ENCODE results near the gene MBNL1.

MBNL1 gene

GRCh38 chr3:152388631-152389030, 119.9 kb downstream of the MBNL1 start:
- no peak overlapping the region for H2AFZ ChIP-seq (ENCODE audit: low read length)
- H3K18ac ChIP-seq (ENCODE audit: low read length) = no peak overlapping the region
- no CpG with 5 or more reads among the region's 1 CpG for WGBS, 2 donors (ENCODE audit: extremely low coverage in 2 of 2, insufficient read length in 2 of 2, insufficient replicate concordance in 1 of 2)
- no peaks in the 10 kb centered on the region for H3K27me3 ChIP-seq (ENCODE audit: control insufficient read depth in 3 of 3, insufficient read depth in 3 of 3, low read depth in 1 of 3, low read length in 3 of 3)
- H2AK5ac ChIP-seq (ENCODE audit: low read depth, low read length) = no peak overlapping the region
- no peak overlapping the region for H3K4me3 ChIP-seq (ENCODE audit: low read length in 2 of 2)
- H3K4me2 ChIP-seq (ENCODE audit: insufficient read depth, low read length, poor library complexity, severe bottlenecking) = no peak overlapping the region
- H4K8ac ChIP-seq (ENCODE audit: low read depth, low read length) = no peak overlapping the region
- no peaks in the 10 kb centered on the region for H3K79me1 ChIP-seq (ENCODE audit: low read depth, low read length)
- H3K27ac ChIP-seq (replicated peaks; ENCODE audit: low read length) = no peak overlapping the region
- no peak overlapping the region for H3K23ac ChIP-seq (ENCODE audit: low read depth, low read length, poor library complexity)
- no peak overlapping the region for H2BK12ac ChIP-seq (ENCODE audit: low read length)
- no peak overlapping the region for H2BK5ac ChIP-seq (ENCODE audit: low read length)
- no peak overlapping the region for H2BK15ac ChIP-seq (ENCODE audit: low read length)
- no peak for DNase-seq (ENCODE audit: low spot score)
- peaks cover 0 to 6% of the 10 kb centered on the region in 2 donors for H3K4me1 ChIP-seq (ENCODE audit: control insufficient read depth in 2 of 2, insufficient read depth in 1 of 2, low read depth in 1 of 2, low read length in 2 of 2)
- H3K9ac ChIP-seq (ENCODE audit: low read depth, low read length, poor library complexity) = no peak overlapping the region
- no peak overlapping the region for H3K4ac ChIP-seq (ENCODE audit: low read length)
- no peak overlapping the region for H2BK120ac ChIP-seq (ENCODE audit: low read depth, low read length)
- no peak overlapping the region for H4K91ac ChIP-seq (ENCODE audit: low read depth, low read length, poor library complexity)
- H3K9me3 ChIP-seq (replicated peaks in 1 of 2; ENCODE audit: control insufficient read depth in 2 of 2, insufficient read depth in 1 of 2, low read depth in 1 of 2, low read length in 2 of 2) = no peaks in the 10 kb centered on the region
- H3K14ac ChIP-seq (ENCODE audit: low read length) = no peak overlapping the region
- no peaks in the 10 kb centered on the region for H3K36me3 ChIP-seq (replicated peaks in 1 of 2; ENCODE audit: control insufficient read depth in 2 of 2, insufficient read depth in 2 of 2, low read length in 2 of 2)

- DNase-seq (ENCODE audit: low spot score) = no peak
- no peaks in the 10 kb centered on the region for H3K36me3 ChIP-seq (replicated peaks in 1 of 2; ENCODE audit: control insufficient read depth in 2 of 2, insufficient read depth in 2 of 2, low read length in 2 of 2)
- H3K18ac ChIP-seq (ENCODE audit: low read length) = no peak overlapping the region
- no peak overlapping the region for H2BK15ac ChIP-seq (ENCODE audit: low read length)
- WGBS, 2 donors (ENCODE audit: extremely low coverage in 2 of 2, insufficient read length in 2 of 2, insufficient replicate concordance in 1 of 2) = no CpG with 5 or more reads among the region's 6 CpGs
- no peak overlapping the region for H4K8ac ChIP-seq (ENCODE audit: low read depth, low read length)
- H2BK12ac ChIP-seq (ENCODE audit: low read length) = no peak overlapping the region
- H3K4ac ChIP-seq (ENCODE audit: low read length) = no peak overlapping the region
- H2BK5ac ChIP-seq (ENCODE audit: low read length) = no peak overlapping the region
- H3K23ac ChIP-seq (ENCODE audit: low read depth, low read length, poor library complexity) = no peak overlapping the region
- H3K9ac ChIP-seq (ENCODE audit: low read depth, low read length, poor library complexity) = no peak overlapping the region
- no peak overlapping the region for H3K14ac ChIP-seq (ENCODE audit: low read length)
- H3K27me3 ChIP-seq (ENCODE audit: control insufficient read depth in 3 of 3, insufficient read depth in 3 of 3, low read depth in 1 of 3, low read length in 3 of 3) = no peaks in the 10 kb centered on the region
- H2BK120ac ChIP-seq (ENCODE audit: low read depth, low read length) = no peak overlapping the region
- no peak overlapping the region for H4K91ac ChIP-seq (ENCODE audit: low read depth, low read length, poor library complexity)
- no peak overlapping the region for H3K4me2 ChIP-seq (ENCODE audit: insufficient read depth, low read length, poor library complexity, severe bottlenecking)
- H3K9me3 ChIP-seq (replicated peaks in 1 of 2; ENCODE audit: control insufficient read depth in 2 of 2, insufficient read depth in 1 of 2, low read depth in 1 of 2, low read length in 2 of 2) = no peaks in the 10 kb centered on the region
- H3K27ac ChIP-seq (replicated peaks; ENCODE audit: low read length) = no peak overlapping the region
- no peak overlapping the region for H2AK5ac ChIP-seq (ENCODE audit: low read depth, low read length)
- no peak overlapping the region for H3K4me3 ChIP-seq (ENCODE audit: low read length in 2 of 2)
- H2AFZ ChIP-seq (ENCODE audit: low read length) = no peak overlapping the region
- H3K4me1 ChIP-seq (ENCODE audit: control insufficient read depth in 2 of 2, insufficient read depth in 1 of 2, low read depth in 1 of 2, low read length in 2 of 2) = peaks cover 0 to 6% of the 10 kb centered on the region in 2 donors
- H3K79me1 ChIP-seq (ENCODE audit: low read depth, low read length) = no peaks in the 10 kb centered on the region
These were observed 120.7 kb downstream of the MBNL1 start for GRCh38 chr3:152389316-152389934.

GRCh38 chr3:152390647-152391046, 121.9 kb downstream of the MBNL1 start:
- H3K9ac ChIP-seq (ENCODE audit: low read depth, low read length, poor library complexity) = no peak overlapping the region
- no peaks in the 10 kb centered on the region for H3K79me1 ChIP-seq (ENCODE audit: low read depth, low read length)
- no peak overlapping the region for H3K23ac ChIP-seq (ENCODE audit: low read depth, low read length, poor library complexity)
- H2BK5ac ChIP-seq (ENCODE audit: low read length) = no peak overlapping the region
- H3K4me2 ChIP-seq (ENCODE audit: insufficient read depth, low read length, poor library complexity, severe bottlenecking) = no peak overlapping the region
- H2AFZ ChIP-seq (ENCODE audit: low read length) = no peak overlapping the region
- H3K4me3 ChIP-seq (ENCODE audit: low read length in 2 of 2) = no peak overlapping the region
- H2AK5ac ChIP-seq (ENCODE audit: low read depth, low read length) = no peak overlapping the region
- no peaks in the 10 kb centered on the region for H3K36me3 ChIP-seq (replicated peaks in 1 of 2; ENCODE audit: control insufficient read depth in 2 of 2, insufficient read depth in 2 of 2, low read length in 2 of 2)
- no peaks in the 10 kb centered on the region for H3K27me3 ChIP-seq (ENCODE audit: control insufficient read depth in 3 of 3, insufficient read depth in 3 of 3, low read depth in 1 of 3, low read length in 3 of 3)
- no peak overlapping the region for H2BK15ac ChIP-seq (ENCODE audit: low read length)
- no CpG with 5 or more reads among the region's 2 CpGs for WGBS, 2 donors (ENCODE audit: extremely low coverage in 2 of 2, insufficient read length in 2 of 2, insufficient replicate concordance in 1 of 2)
- H4K91ac ChIP-seq (ENCODE audit: low read depth, low read length, poor library complexity) = no peak overlapping the region
- H3K18ac ChIP-seq (ENCODE audit: low read length) = no peak overlapping the region
- no peak overlapping the region for H3K27ac ChIP-seq (replicated peaks; ENCODE audit: low read length)
- no peak overlapping the region for H3K14ac ChIP-seq (ENCODE audit: low read length)
- H4K8ac ChIP-seq (ENCODE audit: low read depth, low read length) = no peak overlapping the region
- H2BK120ac ChIP-seq (ENCODE audit: low read depth, low read length) = no peak overlapping the region
- DNase-seq (ENCODE audit: low spot score) = no peak
- H3K4ac ChIP-seq (ENCODE audit: low read length) = no peak overlapping the region
- H2BK12ac ChIP-seq (ENCODE audit: low read length) = no peak overlapping the region
- H3K9me3 ChIP-seq (replicated peaks in 1 of 2; ENCODE audit: control insufficient read depth in 2 of 2, insufficient read depth in 1 of 2, low read depth in 1 of 2, low read length in 2 of 2) = no peaks in the 10 kb centered on the region
- H3K4me1 ChIP-seq (ENCODE audit: control insufficient read depth in 2 of 2, insufficient read depth in 1 of 2, low read depth in 1 of 2, low read length in 2 of 2) = peaks cover 0 to 6% of the 10 kb centered on the region in 2 donors

GRCh38 chr3:152391671-152392070, 122.9 kb downstream of the MBNL1 start:
- no peak overlapping the region for H2AK5ac ChIP-seq (ENCODE audit: low read depth, low read length)
- no CpG with 5 or more reads among the region's 1 CpG for WGBS, 2 donors (ENCODE audit: extremely low coverage in 2 of 2, insufficient read length in 2 of 2, insufficient replicate concordance in 1 of 2)
- no peak overlapping the region for H3K9ac ChIP-seq (ENCODE audit: low read depth, low read length, poor library complexity)
- H3K18ac ChIP-seq (ENCODE audit: low read length) = no peak overlapping the region
- no peak overlapping the region for H2AFZ ChIP-seq (ENCODE audit: low read length)
- no peak overlapping the region for H4K91ac ChIP-seq (ENCODE audit: low read depth, low read length, poor library complexity)
- H2BK5ac ChIP-seq (ENCODE audit: low read length) = no peak overlapping the region
- no peak overlapping the region for H2BK120ac ChIP-seq (ENCODE audit: low read depth, low read length)
- no peak overlapping the region for H3K23ac ChIP-seq (ENCODE audit: low read depth, low read length, poor library complexity)
- no peak for DNase-seq (ENCODE audit: low spot score)
- no peak overlapping the region for H3K4me3 ChIP-seq (ENCODE audit: low read length in 2 of 2)
- H3K79me1 ChIP-seq (ENCODE audit: low read depth, low read length) = no peaks in the 10 kb centered on the region
- no peaks in the 10 kb centered on the region for H3K9me3 ChIP-seq (replicated peaks in 1 of 2; ENCODE audit: control insufficient read depth in 2 of 2, insufficient read depth in 1 of 2, low read depth in 1 of 2, low read length in 2 of 2)
- no peaks in the 10 kb centered on the region for H3K27me3 ChIP-seq (ENCODE audit: control insufficient read depth in 3 of 3, insufficient read depth in 3 of 3, low read depth in 1 of 3, low read length in 3 of 3)
- no peak overlapping the region for H2BK15ac ChIP-seq (ENCODE audit: low read length)
- H3K4ac ChIP-seq (ENCODE audit: low read length) = no peak overlapping the region
- H3K4me2 ChIP-seq (ENCODE audit: insufficient read depth, low read length, poor library complexity, severe bottlenecking) = no peak overlapping the region
- no peak overlapping the region for H3K14ac ChIP-seq (ENCODE audit: low read length)
- H3K4me1 ChIP-seq (ENCODE audit: control insufficient read depth in 2 of 2, insufficient read depth in 1 of 2, low read depth in 1 of 2, low read length in 2 of 2) = peaks cover 0 to 6% of the 10 kb centered on the region in 2 donors
- H3K27ac ChIP-seq (replicated peaks; ENCODE audit: low read length) = no peak overlapping the region
- H2BK12ac ChIP-seq (ENCODE audit: low read length) = no peak overlapping the region
- no peak overlapping the region for H4K8ac ChIP-seq (ENCODE audit: low read depth, low read length)
- peaks cover 0 to 2% of the 10 kb centered on the region in 2 donors for H3K36me3 ChIP-seq (replicated peaks in 1 of 2; ENCODE audit: control insufficient read depth in 2 of 2, insufficient read depth in 2 of 2, low read length in 2 of 2)

Data from neuronal stem cell (in vitro differentiated cells).